Mucosa of descending colon (tissue), 3 donors: ENCODE results near the gene SPOP. TPM values are rescaled to one million over a fixed set of nuclear protein-coding genes. Genes with fewer than 3 reads are reported as not detected.
"Not testable (repeated sequence)": the region's sequence is repeated elsewhere in the genome, so short reads cannot be mapped to it uniquely, and the experiment has no call there.

Experiments used
- ATAC-seq: fragments of 200-7000 bp; cut with Tn5 transposase; one replicate; pipeline ENCODE4 v1.9.1; 2020; ENCODE audit warnings: mild to moderate bottlenecking, moderate library complexity
- DNase-seq, 3 donors: peaks; one replicate each; pipeline ENCODE4 v3.0.0-alpha.2; 2020
- H3K36me3 ChIP-seq: fragments of 200-600 bp; one replicate; pipeline ENCODE4 v1.8.0; 2021; ENCODE audit warnings: low read depth, mild to moderate bottlenecking
- H3K4me1 ChIP-seq: fragments of 200-600 bp; one replicate; pipeline ENCODE4 v1.8.0; 2021; ENCODE audit warnings: low read depth, mild to moderate bottlenecking
- H3K4me3 ChIP-seq: fragments of 200-600 bp; one replicate; pipeline ENCODE4 v1.8.0; 2021; ENCODE audit warnings: mild to moderate bottlenecking
- H3K9me3 ChIP-seq: fragments of 200-600 bp; one replicate; pipeline ENCODE4 v1.8.0; 2021; ENCODE audit warnings: mild to moderate bottlenecking
- CTCF ChIP-seq: fragments of 200-600 bp; IDR thresholded peaks from one replicate; pipeline ENCODE4 v1.8.0; 2022; ENCODE audit warnings: antibody characterized with exemption, mild to moderate bottlenecking
- intact Hi-C, 2 donors: fragments of 100-400 bp; cut with DNase I in 1 of 2; cut with micrococcal nuclease in 1 of 2; formaldehyde crosslinking; loops; one replicate each; pipeline versions ENCODE4 v1.11.0 to v1.11.1; 2022; cut with DNase I, micrococcal nuclease
- total RNA-seq, 3 donors: library from RNA; stranded (reverse); fragmentation: NEBNext Ultra II Directional in 2 of 3; extraction: Animal tissue kit (Norgen Biotek cat#: 25700) in 2 of 3; gene quantifications; one replicate each; pipeline versions ENCODE4 v1.2.1 to v1.2.4, GENCODE V29; 2021 to 2023
- donor health status: DM: no; HTN: no; CAD: no; lungs with moderate emphysema.
- donor health status: DM: no; HTN: no; CAD: no.
- donor health status: DM: no; HTN: yes; CAD: no.

SPOP gene
- total RNA-seq, 3 donors from 2014 or later: 47.6 to 213 (median 56.2) TPM

- peaks cover 14% of the 10 kb centered on the region for H3K4me1 ChIP-seq
- intact Hi-C loops: no loop called here
Observed at GRCh38 chr17:49664706-49665211, 13.1 kb downstream of the SPOP start.

GRCh38 chr17:49659661-49660382 is 18.1 kb downstream of the SPOP start:
- Histone ChIP-seq H3K9me3 (no peaks in the 10 kb centered on the region), H3K4me1 (peaks cover 11% of the 10 kb centered on the region), H3K4me3 (no peak overlapping the region), H3K36me3 (no peaks in the 10 kb centered on the region)
- no peak for TF ChIP-seq CTCF
- no peak for ATAC-seq
- intact Hi-C loops: no loop called here
- DNase-seq: no peak

More at GRCh38 chr17:49664706-49665211, 13.1 kb downstream of the SPOP start:
- no peaks in the 10 kb centered on the region for H3K36me3 ChIP-seq
- no peaks in the 10 kb centered on the region for H3K9me3 ChIP-seq
- DNase-seq: no peak
- no peak for TF ChIP-seq CTCF
- H3K4me3 ChIP-seq: no peak overlapping the region
- ATAC-seq: peak; percentile 81

- ATAC-seq (no peak), DNase-seq (no peak)
- Histone ChIP-seq H3K9me3 (no peaks in the 10 kb centered on the region), H3K4me1 (no peaks in the 10 kb centered on the region), H3K4me3 (no peak overlapping the region), H3K36me3 (no peaks in the 10 kb centered on the region)
- intact Hi-C loops: no loop called here
- TF ChIP-seq CTCF: no peak
Observed at GRCh38 chr17:49656247-49656646, 21.6 kb downstream of the SPOP start.

GRCh38 chr17:49647256-49647585 is 30.7 kb downstream of the SPOP start:
- ATAC-seq: no peak
- Histone ChIP-seq H3K4me1 (peaks cover 4% of the 10 kb centered on the region), H3K9me3 (no peaks in the 10 kb centered on the region), H3K4me3 (no peak overlapping the region), H3K36me3 (no peaks in the 10 kb centered on the region)
- TF ChIP-seq CTCF: no peak
- intact Hi-C loops: no loop called here
- no peak for DNase-seq

- Histone ChIP-seq H3K9me3 (no peaks in the 10 kb centered on the region), H3K4me3 (no peak overlapping the region), H3K36me3 (no peaks in the 10 kb centered on the region), H3K4me1 (peaks cover 4% of the 10 kb centered on the region)
- peak; percentile 68 for ATAC-seq
- DNase-seq: no peak
- TF ChIP-seq CTCF: no peak
- intact Hi-C loops: no loop called here
Observed at GRCh38 chr17:49646391-49647255, 31.3 kb downstream of the SPOP start.

GRCh38 chr17:49646056-49646390 is 31.9 kb downstream of the SPOP start:
- H3K9me3 ChIP-seq, intact Hi-C loops, ATAC-seq, DNase-seq, H3K4me1 ChIP-seq, H3K36me3 ChIP-seq, H3K4me3 ChIP-seq: not testable (repeated sequence)
